Tibial artery (tissue), 4 donors: ENCODE measurements around the gene HSP90B1.
A peak's percentile ranks its signal among the peaks of the same experiment; 100 is the strongest.

Experiments used
- DNase-seq, 2 donors: peaks; one replicate each; pipeline ENCODE4 v3.0.0-alpha.2; 2019
- H3K27ac ChIP-seq, 2 donors: fragments of 200-600 bp; sonication (generic) in 1 of 2; 1 replicate in 1 of 2; 2 replicates in 1 of 2; pipeline ENCODE4 v1.5.1; 2018 to 2019; ENCODE audit warnings: mild to moderate bottlenecking in 1 of 2
- H3K27me3 ChIP-seq, 2 donors: fragments of 200-600 bp; sonication (generic) in 1 of 2; one replicate each; pipeline versions ENCODE4 v1.5.1 to v1.6.0; 2016 to 2019
- H3K36me3 ChIP-seq, 3 donors: fragments of 200-600 bp; sonication (generic) in 2 of 3; one replicate each; pipeline ENCODE4 v1.5.1; 2016 to 2019; ENCODE audit warnings: mild to moderate bottlenecking in 2 of 3
- H3K4me1 ChIP-seq, 4 donors: fragments of 200-600 bp; sonication (generic) in 2 of 4; 1 replicate in 3 of 4; 2 replicates in 1 of 4; pipeline ENCODE4 v1.5.1; 2016 to 2019
- H3K4me3 ChIP-seq, 2 donors: fragments of 200-600 bp; sonication (generic) in 1 of 2; 1 replicate in 1 of 2; 2 replicates in 1 of 2; pipeline ENCODE4 v1.5.1; 2018 to 2019; ENCODE audit warnings: mild to moderate bottlenecking in 2 of 2
- H3K9me3 ChIP-seq, 3 donors: fragments of 200-600 bp; sonication (generic) in 1 of 3; one replicate each; pipeline ENCODE4 v1.5.1; 2016 to 2019
- intact Hi-C: fragments of 100-400 bp; cut with DNase I; formaldehyde crosslinking; loops from one replicate; pipeline ENCODE4 v1.15.0; 2023; ENCODE audit warnings: low total_unique reads
- TF ChIP-seq, protein P1 (sequence below), 2 experiments: fragments of 200-600 bp in 1 of 2; fragments of 450-650 bp in 1 of 2; IDR thresholded peaks; one replicate each; pipeline ENCODE4 v1.5.1; 2017 to 2019; ENCODE audit warnings: antibody characterized with exemption in 2 of 2, mild to moderate bottlenecking in 1 of 2, moderate library complexity in 1 of 2

Gene HSP90B1

DNA sequence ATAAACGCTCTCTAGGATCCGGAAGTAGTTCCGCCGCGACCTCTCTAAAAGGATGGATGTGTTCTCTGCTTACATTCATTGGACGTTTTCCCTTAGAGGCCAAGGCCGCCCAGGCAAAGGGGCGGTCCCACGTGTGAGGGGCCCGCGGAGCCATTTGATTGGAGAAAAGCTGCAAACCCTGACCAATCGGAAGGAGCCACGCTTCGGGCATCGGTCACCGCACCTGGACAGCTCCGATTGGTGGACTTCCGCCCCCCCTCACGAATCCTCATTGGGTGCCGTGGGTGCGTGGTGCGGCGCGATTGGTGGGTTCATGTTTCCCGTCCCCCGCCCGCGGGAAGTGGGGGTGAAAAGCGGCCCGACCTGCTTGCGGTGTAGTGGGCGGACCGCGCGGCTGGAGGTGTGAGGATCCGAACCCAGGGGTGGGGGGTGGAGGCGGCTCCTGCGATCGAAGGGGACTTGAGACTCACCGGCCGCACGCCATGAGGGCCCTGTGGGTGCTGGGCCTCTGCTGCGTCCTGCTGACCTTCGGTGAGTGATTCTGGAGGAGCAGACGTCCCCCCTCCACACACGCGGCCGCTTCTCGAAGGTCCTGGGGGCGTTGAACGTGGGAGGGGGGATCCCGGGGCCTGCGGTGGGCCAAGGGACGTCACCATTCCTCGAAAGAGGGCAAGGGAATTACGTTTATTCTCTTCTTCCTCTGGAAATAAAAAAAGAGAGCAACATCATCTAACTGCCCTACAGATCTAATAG lies at the start of gene HSP90B1:
TSS of gene HSP90B1 (plus strand) at position 377 of the 753 bp plus-strand sequence. CDS start at position 483, 106 bp downstream.
- intact Hi-C loops: loop anchor here (10.0 kb wide), 1 partner anchor 55 kb away; no protein-coding TSS in a partner anchor
- peaks cover 0 to 51% (median 33%) of the 10 kb centered on the region in 4 donors for H3K4me1 ChIP-seq

DNA sequence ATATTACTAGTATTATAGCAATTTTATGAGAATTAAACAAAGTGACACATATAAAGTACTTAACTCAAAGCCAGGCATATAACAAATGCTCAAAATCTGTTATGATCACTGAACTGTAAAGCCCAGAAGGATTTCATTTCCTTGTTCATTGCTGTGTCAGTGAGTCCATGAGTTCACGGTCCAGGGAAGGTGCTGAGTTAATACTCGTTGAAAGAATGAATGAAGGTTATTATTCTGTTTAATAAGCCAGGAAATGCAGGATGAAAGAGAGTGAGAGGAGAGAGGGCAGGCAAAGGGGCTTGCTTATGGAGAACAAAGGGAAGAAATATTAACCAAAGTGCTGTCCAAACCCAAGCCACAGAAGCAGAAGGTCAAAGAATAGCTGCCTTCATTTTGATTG lies 48.9 kb upstream of the HSP90B1 start:
- DNase-seq: no peak
- intact Hi-C loops: loop anchor here (5.0 kb wide), 1 partner anchor 226 kb away; no protein-coding TSS in a partner anchor

More for the DNA sequence above, at the start of gene HSP90B1:
- TF ChIP-seq, protein P1, sequence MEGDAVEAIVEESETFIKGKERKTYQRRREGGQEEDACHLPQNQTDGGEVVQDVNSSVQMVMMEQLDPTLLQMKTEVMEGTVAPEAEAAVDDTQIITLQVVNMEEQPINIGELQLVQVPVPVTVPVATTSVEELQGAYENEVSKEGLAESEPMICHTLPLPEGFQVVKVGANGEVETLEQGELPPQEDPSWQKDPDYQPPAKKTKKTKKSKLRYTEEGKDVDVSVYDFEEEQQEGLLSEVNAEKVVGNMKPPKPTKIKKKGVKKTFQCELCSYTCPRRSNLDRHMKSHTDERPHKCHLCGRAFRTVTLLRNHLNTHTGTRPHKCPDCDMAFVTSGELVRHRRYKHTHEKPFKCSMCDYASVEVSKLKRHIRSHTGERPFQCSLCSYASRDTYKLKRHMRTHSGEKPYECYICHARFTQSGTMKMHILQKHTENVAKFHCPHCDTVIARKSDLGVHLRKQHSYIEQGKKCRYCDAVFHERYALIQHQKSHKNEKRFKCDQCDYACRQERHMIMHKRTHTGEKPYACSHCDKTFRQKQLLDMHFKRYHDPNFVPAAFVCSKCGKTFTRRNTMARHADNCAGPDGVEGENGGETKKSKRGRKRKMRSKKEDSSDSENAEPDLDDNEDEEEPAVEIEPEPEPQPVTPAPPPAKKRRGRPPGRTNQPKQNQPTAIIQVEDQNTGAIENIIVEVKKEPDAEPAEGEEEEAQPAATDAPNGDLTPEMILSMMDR (IDR thresholded peaks at IDR 0.05): peak in 1 of 2 experiments; percentile 40
- no peaks in the 10 kb centered on the region for H3K9me3 ChIP-seq
- peaks cover 13 to 24% (median 22%) of the 10 kb centered on the region in 3 donors for H3K36me3 ChIP-seq
- no peaks in the 10 kb centered on the region for H3K27me3 ChIP-seq
- H3K4me3 ChIP-seq: peak within 1 kb of the TSS; percentile 79 to 89
- peak within 1 kb of the TSS; percentile 91 to 96 for H3K27ac ChIP-seq
- peak; percentile 99 to 100 for DNase-seq

DNA sequence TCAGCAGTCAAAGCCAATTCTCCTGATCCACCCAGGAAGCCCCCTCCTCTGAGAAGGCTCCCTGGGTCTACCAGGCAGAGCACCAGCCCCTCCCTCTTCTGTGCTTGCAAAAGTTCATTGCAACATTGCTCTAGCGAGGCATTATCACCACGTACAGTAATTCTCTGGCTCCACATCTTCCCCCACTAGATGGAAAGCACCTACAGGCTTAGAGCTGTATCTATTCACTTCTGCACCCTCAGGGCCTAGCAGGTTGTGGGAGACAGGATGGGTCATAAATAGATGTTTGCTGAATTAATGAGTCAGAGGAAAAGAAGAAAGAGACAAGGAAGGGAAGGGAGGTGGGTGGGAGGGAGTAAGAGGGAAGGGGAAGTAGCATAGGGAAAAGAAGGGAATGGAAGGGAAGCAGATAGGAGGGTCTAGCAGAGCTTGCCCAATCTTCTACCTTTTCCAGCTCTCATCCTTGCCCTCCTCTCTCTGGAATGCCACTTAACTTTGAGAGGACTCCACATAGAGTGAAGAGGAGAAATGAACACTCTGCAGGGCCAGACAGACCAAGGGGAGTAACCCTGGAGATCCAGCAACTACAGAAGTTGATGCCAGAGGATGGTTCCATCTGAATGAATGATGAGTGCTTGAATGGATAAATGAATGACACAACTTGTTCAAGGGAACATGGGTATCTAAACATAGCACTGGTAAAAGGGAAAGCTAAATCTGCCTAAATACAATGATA lies 47.2 kb upstream of the HSP90B1 start:
- Histone ChIP-seq H3K9me3 (no peaks in the 10 kb centered on the region), H3K4me1 (no peaks in the 10 kb centered on the region), H3K27me3 (no peaks in the 10 kb centered on the region), H3K27ac (no peak overlapping the region), H3K36me3 (no peaks in the 10 kb centered on the region), H3K4me3 (no peak overlapping the region)
- TF ChIP-seq, protein P1 (IDR thresholded peaks at IDR 0.05): no peak
- intact Hi-C loops: loop anchor here (5.0 kb wide), 1 partner anchor 224 kb away; no protein-coding TSS in a partner anchor
- no peak for DNase-seq

More for the DNA sequence above, 48.9 kb upstream of the HSP90B1 start:
- Histone ChIP-seq H3K36me3 (no peaks in the 10 kb centered on the region), H3K9me3 (no peaks in the 10 kb centered on the region), H3K4me1 (no peaks in the 10 kb centered on the region), H3K27ac (no peak overlapping the region), H3K27me3 (no peaks in the 10 kb centered on the region), H3K4me3 (no peak overlapping the region)
- TF ChIP-seq, protein P1 (IDR thresholded peaks at IDR 0.05): no peak

DNA sequence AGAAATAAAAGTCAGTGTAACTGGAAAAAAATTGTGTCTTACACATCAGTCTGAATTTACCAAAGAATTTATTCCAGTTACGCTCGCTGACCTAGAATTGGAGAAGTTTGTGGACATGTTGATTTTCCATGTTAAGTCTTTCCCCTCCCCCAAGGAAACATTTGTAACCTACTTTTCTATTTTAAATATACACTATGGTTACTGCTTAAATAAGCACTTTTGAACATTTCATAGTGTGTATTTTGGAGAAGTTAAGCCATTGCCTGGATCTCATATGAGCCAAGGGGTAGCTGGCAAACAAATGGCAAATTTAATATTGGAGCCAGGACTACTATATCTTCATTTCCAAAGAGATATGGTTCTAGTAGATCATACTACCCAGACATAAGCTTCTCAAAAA lies 46.3 kb upstream of the HSP90B1 start:
- H3K4me1 ChIP-seq: no peaks in the 10 kb centered on the region
- intact Hi-C loops: loop anchor here (5.0 kb wide), 1 partner anchor 223 kb away; no protein-coding TSS in a partner anchor
- TF ChIP-seq, protein P1 (IDR thresholded peaks at IDR 0.05): no peak
- no peak overlapping the region for H3K4me3 ChIP-seq
- no peak for DNase-seq
- H3K27me3 ChIP-seq: no peaks in the 10 kb centered on the region
- no peak overlapping the region for H3K27ac ChIP-seq
- H3K36me3 ChIP-seq: no peaks in the 10 kb centered on the region
- no peaks in the 10 kb centered on the region for H3K9me3 ChIP-seq

DNA sequence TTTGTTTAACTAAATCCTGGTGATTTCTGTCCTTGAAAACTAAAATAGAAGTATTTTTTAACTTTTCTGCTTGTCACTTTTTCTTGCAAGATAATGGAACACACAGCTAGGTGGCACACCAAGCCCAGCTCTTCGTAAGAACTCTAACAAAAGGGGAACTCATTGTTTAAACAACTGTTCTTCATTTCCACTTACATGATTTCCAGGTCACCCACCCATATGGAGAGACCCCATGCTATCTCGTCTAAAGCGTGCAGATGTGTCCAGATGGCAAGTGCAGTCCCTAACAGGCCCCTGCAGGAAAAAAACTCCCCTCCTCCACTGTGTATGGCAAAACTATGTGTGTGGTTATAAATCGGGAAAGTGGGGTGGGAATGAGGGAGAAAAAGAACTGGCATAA lies 45.9 kb upstream of the HSP90B1 start:
- no peak for DNase-seq
- TF ChIP-seq, protein P1 (IDR thresholded peaks at IDR 0.05): peak; percentile 45 to 50
- Histone ChIP-seq H3K9me3 (no peaks in the 10 kb centered on the region), H3K36me3 (no peaks in the 10 kb centered on the region), H3K4me3 (no peak overlapping the region), H3K4me1 (no peaks in the 10 kb centered on the region), H3K27me3 (no peaks in the 10 kb centered on the region), H3K27ac (no peak overlapping the region)
- intact Hi-C loops: loop anchor here (5.0 kb wide), 1 partner anchor 223 kb away; no protein-coding TSS in a partner anchor
